ENCODE data around the gene TMOD2.

The TMOD2 gene

DNA sequence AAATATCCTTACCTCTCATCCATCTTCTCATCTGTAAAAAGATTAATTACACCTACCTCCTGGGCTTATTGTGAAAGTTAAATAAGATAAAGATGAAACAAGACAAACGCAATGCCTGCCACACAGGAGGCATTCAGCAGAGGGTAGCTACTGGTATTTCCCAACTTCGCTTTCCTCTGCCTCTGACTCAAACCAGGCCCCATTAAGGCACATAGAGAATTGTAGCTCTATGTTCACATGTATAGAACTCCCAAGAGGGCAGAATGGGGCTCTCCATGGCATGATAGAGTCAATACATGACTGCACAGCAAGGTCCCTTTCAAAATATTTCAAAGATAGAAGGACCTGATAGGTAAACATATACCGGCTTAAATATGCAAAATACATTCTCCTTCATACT lies 15.3 kb upstream of the TMOD2 start:
- DNase-seq (ENCODE audit: low read depth): no peak

DNA sequence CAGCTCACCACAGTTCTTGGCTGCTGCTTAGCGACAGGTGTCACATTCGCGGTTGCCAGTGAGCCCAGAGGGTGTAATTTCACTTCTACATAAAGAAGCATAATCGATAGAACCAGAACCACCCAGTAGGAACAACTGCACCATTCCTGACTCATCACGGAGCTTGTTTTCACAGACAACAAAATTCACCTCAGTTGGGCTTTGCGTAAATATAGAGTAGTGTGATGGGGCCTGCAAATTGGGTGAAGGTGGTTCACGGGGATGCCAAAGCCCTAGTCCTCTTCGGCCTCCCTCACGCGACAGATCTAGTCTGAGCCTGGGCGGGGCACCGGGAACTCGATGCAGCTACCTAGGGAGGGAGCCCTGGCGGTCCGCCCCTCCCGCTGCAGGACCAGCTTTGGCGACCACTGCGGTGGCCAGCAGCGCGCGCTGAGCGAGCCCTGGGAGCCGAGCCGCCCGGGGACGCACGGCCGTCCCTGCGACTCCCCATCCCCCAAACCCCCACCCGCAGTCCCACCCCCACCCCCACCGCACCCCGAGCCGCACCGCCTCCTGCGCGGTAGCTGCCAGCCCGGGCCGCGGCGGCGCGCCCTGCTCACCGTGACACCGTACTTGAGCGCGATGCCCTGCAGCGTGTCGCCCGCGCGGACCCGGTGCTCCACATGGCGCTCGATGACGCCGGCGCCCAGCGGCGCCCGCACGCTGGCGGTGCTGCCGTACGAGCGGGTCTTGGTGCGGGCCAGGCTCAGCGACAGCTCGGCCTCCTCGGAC lies 14.5 kb upstream of the TMOD2 start:
- peak; percentile 48 for DNase-seq (ENCODE audit: low read depth)

DNA sequence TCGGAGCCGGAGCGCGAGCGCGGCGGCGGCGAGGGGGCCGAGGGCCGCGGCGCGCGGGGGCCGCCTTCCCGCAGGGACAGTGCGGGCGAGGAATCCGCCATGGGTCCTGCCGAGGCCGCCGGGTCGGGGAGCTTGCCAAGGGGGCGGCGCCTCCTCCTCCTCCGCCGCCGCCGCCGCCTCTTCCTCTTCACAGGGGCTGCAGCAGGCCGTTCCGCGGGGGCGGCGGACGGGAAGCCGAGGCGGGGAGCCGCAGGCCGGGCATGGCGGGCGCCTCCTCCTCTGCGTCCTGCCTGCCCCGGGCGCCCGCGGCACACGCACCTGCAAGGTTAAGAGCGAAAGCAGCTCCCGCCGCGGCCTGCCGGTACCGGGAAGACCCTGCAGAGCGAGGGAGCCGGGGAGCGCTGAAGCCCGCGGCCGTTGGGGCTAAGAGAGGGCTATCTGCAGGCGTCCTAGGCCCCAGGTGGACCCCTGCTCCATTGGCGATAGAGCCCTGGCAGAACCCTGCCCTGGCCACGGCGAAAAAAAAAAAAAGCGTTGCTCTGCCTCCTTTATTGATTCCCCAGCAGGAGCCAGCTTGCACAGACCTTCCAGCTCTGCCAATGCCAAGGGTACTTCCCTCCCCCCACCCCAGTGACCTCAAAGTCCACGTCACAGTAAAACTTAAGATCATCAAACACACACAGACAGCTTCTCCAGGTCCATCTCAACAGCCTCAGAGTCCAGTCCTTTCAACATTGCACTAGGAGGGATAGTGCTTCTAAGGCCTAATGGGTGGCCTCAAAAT lies 13.7 kb upstream of the TMOD2 start, which contains the start of gene LYSMD2:
LYSMD2 (minus strand) TSS at position 134 of the 784 bp plus-strand sequence; CDS start at position 101, 33 bp downstream.
- DNase-seq (ENCODE audit: low read depth): peak; percentile 52

DNA sequence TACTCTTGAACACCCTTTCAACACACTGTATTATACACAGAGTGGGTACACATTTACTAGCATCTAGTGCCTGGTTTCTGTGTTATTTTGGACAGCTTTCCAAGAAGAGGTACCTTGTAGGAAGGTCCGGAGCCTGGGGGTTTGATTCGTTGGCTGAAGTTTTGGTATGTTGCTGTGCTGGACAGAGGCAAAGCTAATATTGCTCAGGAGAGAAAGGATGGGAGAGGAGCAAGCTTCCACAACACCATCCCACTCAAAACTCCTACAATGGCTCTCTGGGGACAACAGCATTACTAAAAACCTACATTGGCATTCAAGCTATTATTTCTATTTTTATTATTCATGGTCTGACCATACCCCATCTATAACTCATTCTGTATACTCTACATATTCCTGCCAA lies 12.8 kb upstream of the TMOD2 start:
- DNase-seq (ENCODE audit: low read depth): no peak

DNA sequence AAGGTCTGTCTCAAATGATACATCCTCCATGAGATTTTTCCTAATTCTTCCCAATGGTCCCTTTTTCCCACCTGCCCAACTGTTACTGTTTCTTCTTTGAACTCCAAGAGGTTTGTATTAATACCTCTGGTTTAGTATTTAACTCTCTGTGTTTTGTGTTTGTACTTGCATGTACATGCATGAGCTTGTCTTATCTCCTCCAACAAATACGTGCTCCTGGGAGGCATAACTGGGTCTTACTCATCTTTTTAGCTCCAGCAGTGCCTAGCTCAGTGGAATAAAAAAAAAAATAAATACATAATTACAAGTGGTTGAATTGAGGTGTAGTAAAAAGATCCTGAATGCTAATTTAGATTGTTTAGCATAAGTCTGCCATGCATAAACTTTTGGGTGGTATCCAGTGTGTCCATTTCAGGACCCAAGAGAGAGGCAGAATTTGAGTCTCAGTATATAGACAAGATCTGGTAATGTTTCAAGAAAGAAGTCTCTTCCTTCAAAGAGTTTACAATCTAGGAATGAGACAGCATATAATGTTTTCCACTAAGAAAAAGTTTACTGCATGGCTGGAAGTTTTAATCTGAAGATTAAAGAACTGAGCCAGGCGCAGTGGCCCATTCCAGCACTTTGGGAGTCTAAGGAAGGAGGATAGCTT lies 12.2 kb upstream of the TMOD2 start:
- no peak for DNase-seq (ENCODE audit: low read depth)

DNA sequence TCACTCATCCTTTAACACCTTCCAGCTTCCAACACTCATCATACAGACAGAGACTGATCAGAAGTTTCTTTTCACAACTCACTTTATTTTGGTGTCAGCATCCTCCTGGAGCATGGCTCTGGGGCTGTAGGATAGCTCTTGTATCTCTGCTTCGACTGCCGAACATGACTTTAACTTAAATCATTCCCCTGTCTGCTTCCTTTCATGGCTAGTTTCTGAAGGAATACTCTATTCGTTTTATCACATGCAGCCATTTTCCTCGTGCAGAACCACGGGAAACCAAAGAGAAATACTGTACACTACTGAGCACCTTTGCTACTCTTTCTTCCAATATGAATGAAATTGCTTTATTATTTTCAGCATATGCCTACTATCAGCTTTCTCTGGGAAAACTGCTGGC lies 2.1 kb upstream of the TMOD2 start:
- DNase-seq (ENCODE audit: low read depth): no peak

DNA sequence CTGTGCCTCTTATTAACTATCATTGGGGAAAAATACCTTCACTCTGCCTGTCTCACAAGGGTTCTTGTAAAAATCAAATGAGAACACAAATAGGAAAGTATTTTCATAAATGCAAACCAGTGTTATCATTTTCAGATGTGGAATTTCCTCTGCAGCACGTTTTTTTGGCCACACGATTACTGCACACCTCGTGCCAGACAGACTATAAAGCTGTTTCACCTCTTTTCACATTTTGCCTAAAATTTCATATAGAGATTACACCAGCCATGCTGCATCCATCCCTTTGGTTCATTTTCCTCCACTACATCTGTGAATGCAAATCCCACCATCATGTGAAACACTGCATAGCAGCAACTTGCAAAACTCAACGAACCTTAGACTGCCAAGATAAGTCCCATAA lies 1.2 kb upstream of the TMOD2 start:
- DNase-seq (ENCODE audit: low read depth): no peak

DNA sequence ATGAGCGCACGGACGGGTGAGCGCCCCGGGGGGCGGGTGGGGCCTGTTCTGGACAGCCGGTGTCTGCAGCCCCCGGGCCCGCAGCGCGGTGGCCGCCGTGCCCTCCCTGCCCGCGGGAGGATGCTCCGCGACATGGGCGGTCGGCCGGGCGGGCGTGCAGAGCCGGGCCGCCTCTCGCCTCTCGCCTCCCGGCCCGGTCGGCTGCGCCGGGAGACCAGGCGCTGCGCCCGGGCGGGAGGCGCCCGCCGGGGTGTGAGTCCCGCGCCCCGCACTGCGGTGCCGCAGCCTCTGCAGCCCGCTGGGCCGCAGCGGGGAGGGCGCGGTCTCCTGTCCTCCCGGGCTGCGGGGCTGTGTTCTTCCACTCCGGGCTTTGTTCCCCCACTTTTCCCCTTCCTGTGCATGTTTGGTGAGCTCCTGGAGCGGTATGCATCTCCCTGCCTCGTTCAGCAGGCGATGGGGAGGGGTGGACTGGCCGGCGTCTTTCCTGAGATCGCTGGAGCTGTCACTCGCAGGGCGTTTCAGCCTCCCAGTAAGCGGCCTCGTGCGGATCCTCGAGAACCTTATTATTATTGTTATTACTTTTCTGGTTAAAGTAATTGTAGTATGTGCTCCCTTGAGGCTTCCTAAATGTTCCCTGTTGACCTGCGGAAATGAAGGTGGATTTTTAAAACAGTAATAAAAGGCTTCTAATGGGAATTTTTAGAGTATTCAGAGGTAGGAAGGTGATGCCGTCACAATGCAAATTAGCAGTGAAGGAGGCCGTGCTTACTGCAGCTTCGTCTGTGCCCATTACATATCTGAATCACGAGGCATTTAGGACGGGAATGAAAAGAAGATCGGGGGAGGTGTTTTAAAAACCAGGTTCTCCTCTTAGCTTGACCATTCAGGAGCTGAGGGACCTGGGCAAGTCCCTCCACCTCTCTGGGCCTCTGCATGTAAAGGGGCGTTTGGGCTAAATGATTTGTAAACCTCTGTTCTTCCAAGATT lies 593 bp downstream of the TMOD2 start:
- no peak for DNase-seq (ENCODE audit: low read depth)

DNA sequence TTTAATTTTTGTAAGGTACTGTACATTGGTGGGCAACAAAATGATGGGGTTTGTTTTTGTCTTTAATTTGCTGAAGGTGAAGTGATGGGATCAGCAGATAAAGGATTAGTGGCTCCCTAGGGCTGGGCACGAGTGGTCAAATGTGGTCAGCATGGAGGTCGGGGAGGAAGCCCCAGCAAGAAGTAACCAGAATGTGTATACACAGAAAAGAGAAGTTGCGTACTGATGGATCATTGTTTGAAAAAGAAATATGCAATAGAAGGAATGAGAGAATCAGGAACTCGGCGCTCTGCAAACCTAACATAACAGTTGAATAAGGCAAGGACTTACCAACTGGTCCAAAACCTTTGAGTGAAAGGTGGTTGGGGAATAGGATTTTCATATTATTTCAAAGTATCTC lies 1.5 kb downstream of the TMOD2 start:
- DNase-seq (ENCODE audit: low read depth): no peak

DNA sequence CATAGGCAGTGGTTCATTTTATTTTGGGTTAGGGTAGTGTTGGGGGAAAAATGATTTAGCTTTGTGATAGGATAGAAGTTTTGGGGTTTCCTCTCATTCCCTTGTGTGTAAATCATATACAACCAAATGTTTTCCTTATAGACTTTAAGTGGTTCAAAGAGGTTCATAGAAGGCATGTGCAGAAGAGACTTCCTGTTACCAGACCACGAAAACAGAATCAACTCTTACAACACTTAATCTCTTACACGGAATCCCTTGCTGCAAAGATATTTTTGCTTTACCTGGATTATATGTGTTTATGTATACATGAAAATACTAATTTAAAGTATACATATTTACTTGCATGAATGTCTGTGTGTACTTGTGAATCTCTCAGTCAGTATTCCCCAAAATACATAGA lies 2.9 kb downstream of the TMOD2 start:
- DNase-seq (ENCODE audit: low read depth): no peak

DNA sequence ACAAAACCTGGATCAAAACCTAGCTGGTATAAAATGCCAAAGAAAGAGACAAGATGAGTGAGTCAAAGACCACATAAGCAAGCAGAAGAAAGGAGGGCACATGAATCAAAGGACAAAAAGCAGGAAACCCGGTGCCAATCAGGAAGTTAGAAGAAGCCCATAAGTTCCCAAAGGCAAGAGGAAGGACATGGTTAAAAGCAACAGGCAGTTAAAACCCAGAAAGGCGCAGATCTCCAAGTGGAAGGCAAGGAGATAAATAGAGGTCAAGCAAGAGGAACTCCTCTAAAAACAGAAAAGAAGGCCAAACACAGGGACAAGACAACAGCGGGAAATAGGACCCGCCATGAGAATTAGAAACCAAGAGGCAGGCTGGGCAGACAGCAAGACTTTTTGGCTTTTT lies 4.4 kb downstream of the TMOD2 start:
- DNase-seq (ENCODE audit: low read depth): no peak

DNA sequence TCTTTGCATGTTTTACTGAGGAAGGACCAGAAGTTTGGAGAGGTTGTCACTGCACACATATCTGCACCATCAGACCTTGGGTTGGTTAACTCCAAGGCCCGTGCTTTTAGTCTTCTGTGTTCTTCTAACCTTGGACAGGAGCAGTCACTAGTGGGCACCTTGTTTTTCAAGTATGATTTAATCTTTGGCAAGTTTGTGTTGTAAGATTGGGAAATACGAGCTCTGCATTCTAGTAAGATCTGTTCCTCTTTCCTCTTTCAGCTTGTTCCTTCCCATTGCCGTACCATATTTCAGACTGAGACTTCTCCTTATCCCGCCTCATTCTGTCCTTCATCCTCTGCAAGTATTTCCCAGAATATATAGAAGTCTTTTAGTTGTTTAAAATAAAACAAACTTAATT lies 5.1 kb downstream of the TMOD2 start:
- DNase-seq (ENCODE audit: low read depth): no peak

DNA sequence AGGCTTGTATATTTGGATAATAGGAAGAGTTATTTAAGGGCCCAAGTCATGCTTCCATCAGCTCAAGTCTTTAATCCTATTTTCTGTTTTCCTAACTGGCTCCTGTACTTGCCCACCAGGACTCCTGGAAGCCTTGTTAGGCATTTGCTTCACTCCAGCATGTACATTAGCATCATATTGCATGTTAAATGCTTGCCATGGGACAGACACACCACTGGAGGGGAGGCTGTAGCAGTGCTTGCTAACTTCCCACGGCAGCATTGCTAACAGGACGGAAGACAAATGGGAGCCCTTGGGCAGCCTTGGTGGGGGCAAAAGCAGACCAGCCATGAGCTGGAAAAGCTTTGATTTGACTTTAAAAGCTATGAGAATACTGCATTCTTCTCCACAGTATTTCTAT lies 6.1 kb downstream of the TMOD2 start:
- no peak for DNase-seq (ENCODE audit: low read depth)

DNA sequence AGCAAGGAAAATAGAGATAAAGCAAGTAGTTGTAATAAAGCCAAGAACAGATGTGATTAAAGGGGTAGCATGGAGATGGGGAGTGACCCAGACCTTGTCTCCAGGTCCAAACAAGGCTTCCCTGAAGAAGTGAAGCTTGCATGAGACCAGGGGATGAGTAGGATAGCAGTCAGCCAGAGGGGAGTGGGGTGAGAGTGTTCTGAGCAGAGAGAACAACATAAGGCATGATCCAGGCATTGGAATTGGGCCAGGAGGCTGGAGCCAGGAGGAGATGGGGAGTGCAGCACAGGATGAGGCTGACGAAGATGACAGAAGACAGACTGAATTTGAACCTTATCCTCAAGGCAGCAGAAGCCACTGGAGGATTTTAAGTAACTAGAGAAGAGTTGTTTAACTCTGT lies 7.2 kb downstream of the TMOD2 start:
- no peak for DNase-seq (ENCODE audit: low read depth)

DNA sequence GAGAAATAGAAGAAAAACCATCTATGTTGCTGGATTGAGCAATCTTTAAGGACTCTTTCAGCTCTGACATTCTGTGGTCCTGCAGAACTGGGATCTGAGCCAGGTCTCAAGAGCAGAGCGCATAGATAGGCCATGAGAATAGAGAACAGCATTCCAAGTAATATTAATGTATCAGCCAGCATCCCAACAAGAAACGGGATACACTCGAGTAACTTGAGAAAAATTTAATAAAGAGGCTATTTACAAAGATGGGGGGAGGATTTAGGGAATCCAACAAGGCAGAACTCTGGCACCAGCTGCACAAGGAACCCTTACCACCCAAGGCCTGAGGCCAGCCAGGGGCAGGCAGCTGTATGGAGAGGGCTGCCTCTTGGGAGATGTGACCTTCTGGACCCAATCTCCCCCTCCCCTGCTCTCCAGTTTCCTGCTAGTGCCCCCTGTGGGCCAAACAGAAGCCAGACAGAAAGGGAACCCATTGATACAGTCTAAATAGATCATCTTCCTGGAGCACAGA lies 8.2 kb downstream of the TMOD2 start:
- DNase-seq (ENCODE audit: low read depth): no peak

DNA sequence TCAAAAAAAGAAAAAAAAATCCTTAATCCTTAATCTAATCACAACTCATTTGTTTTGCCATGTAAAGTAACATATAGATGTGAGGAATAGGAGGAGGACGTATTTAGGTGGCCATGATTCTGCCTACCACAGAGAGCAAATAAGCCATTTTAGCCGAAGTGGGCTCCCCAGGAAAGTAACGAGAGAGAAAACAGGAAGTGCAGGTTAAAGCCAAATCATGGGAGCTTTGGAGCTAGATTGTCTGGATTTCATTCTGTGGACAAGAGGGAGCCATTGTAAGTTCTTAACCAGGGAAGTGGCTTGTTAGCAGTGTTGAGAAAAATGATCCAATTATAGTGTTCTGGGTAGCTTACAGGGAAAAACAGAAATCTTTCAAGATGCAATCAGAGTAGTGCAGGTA lies 9.4 kb downstream of the TMOD2 start:
- no peak for DNase-seq (ENCODE audit: low read depth)

DNA sequence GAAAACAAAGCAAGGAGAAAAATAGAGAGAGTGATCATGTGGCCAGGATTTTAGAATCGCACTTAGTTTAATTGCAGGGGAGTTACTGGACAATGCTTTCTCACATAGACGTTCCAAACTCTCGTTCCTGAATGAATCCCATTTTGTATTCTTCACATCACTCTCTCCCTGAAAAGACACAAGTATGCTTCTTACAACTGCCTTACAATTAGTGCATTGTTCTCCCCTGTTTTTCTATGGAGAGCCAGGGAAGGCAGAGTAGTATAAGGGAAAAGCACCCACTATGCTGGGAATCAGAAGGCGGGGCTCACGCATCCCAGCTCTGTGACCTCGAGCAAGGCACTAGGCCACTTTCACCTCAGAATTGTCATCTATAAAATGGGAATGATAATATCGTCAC lies 14.4 kb downstream of the TMOD2 start:
- DNase-seq (ENCODE audit: low read depth): no peak

DNA sequence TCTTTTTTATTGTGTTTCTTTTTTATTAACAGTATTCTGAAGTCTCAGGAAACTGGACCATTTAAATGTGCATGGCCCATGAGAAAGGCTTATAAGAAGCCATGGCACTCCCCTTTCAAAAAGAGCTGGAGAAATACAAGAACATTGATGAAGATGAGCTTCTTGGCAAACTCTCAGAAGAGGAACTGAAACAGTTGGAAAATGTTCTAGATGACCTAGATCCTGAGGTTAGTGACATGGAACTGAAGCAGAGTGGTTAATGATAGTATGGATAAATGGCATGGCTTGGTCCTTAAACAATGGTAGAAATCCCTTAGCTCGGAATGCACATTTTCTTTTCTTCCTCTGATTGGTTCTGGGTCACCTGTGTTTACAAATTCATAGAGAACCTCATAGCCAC lies 14.9 kb downstream of the TMOD2 start:
- DNase-seq (ENCODE audit: low read depth): no peak

DNA sequence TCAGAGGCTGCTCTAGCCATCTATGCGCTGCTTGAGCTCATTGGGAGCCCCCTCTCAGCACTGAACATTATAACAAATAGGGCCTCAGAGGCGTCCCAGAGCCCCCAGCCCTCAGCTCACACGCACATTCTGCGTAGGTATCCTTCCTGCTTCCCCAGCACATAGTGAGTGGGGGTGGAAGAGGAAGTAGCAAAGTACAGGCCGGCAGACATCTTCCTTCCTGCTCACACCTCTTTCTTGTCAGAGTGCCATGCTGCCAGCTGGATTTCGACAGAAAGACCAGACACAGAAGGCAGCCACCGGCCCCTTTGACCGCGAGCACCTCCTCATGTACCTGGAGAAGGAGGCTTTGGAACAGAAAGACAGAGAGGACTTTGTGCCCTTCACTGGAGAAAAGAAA lies 16.6 kb downstream of the TMOD2 start:
- DNase-seq (ENCODE audit: low read depth): no peak

DNA sequence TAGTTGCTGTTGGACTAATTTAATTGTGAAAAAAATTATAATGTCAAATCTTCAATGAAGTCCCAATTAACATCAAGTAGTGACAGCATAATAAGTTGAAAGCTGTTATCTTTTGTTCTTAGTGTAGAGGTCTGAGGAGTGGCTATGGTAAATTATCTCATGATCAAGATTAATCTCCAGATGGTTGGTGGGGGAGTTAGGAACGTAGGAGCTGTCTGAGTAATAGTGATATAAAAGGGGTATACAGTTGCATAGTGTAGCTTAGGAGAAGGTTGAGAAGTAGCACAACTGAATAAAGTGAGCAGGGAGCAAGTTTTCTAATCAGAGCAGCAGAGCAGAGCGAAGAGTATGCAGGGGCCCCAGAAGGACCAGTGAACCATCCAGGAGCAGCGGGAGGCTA lies 19.5 kb downstream of the TMOD2 start:
- DNase-seq (ENCODE audit: low read depth): no peak

DNA sequence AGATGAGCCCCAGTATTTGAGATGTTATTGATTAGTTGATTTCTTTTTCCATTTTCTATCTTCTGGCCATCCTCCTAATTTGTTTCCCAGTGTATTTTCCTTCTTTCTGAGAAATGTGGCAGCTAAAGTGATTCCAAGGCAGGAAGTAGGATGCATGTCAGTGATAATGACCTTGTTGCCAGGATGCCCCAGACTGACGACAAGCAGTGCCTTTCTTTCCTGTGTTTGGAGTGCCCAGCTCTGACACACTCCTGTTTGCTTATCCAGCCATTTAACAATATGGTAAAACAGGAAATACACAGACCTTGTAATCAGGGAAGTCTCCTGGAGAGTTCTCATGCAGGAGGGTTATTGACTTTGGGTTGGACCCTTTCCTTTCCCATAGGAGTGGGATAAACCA lies 20.4 kb downstream of the TMOD2 start:
- DNase-seq (ENCODE audit: low read depth): no peak

DNA sequence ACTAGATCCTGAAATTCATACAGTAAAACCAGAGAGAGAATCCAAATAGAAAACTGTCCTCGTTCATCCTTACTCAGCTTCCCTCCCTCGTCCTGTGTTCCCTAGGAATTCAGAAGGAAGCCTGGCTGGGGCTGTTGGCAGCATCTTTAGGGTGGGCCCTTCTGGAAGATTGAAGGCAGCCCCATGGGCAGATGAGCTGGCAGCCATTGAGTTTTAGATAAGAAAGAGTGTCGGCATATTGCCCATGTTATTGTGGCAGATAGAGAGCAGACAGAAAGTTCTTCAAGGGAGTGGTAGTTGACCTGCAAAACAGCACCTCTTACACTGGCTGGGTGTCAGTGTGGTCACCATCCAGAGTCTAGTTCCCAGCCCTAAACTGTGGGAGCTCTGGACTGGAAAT lies 23.5 kb downstream of the TMOD2 start:
- DNase-seq (ENCODE audit: low read depth): no peak
